Measurements from ENCODE around the gene DIRAS1.
"Not testable (repeated sequence)": the region's sequence is repeated elsewhere in the genome, so short reads cannot be mapped to it uniquely, and the experiment has no call there.

DIRAS1 gene

GRCh38 chr19:2679439-2679838 lies 41.7 kb downstream of the DIRAS1 start:
- peak in 1 of 56 donors; percentile 28 for DNase-seq

- not testable (repeated sequence) for DNase-seq
Measured at GRCh38 chr19:2678948-2679347, 42.2 kb downstream of the DIRAS1 start.

GRCh38 chr19:2678044-2678671 lies 43.0 kb downstream of the DIRAS1 start:
- peak in 1 of 56 donors; percentile 20 for DNase-seq

- peak in 1 of 56 donors; percentile 20 for DNase-seq
Measured at GRCh38 chr19:2676823-2677222, 44.3 kb downstream of the DIRAS1 start.

GRCh38 chr19:2675892-2676291 lies 45.3 kb downstream of the DIRAS1 start:
- DNase-seq, result peak in 5 of 56 donors; percentile 11 to 40 (median 28)

GRCh38 chr19:2670217-2670616 lies 51.0 kb downstream of the DIRAS1 start:
- DNase-seq, result no peak

- peak in 22 of 56 donors; percentile 15 to 55 (median 28) for DNase-seq
Measured at GRCh38 chr19:2668175-2668763, 52.9 kb downstream of the DIRAS1 start.

GRCh38 chr19:2667349-2667748 lies 53.8 kb downstream of the DIRAS1 start:
- DNase-seq, result not testable (repeated sequence)

GRCh38 chr19:2666344-2666994 lies 54.7 kb downstream of the DIRAS1 start:
- no peak for DNase-seq

- peak in 9 of 56 donors; percentile 12 to 67 (median 25) for DNase-seq
Measured at GRCh38 chr19:2665103-2665502, 56.1 kb downstream of the DIRAS1 start.
